Activated CD4-positive, CD25-positive, alpha-beta regulatory T cell treated with anti-CD3 and anti-CD28 coated beads, Interleukin-2, amount 50 U/mL, for 16 hours (primary cell): ENCODE data around the gene EPHB2.

Experiments used
- DNase-seq: peaks from one replicate; pipeline ENCODE4 v3.0.0-alpha.2; 2020; ENCODE audit warnings: low read depth, low spot score

Gene EPHB2

DNA sequence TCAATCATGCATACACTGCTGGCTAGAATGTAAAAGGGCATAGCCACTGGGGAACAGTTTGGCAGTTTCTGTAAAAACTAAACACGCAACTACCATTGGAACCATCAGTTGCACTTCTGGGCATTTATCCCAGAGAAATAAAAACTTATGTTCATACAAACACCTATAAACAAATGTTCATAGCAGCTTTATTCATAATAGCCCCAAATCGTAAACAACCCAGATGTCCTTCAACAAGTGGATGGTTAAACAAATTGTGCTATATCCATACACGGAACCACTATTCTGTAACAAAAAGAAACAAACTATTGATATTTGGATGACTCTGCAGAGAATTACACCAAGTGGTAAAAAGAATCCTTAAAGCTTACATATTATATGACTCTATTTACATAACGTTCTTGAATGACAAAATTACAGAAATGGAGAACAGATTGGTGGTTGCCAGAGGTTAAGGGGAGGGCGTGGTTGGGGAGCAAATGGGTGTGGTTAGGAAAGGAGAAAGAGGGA lies 239.2 kb downstream of the EPHB2 start:
- no peak for DNase-seq

DNA sequence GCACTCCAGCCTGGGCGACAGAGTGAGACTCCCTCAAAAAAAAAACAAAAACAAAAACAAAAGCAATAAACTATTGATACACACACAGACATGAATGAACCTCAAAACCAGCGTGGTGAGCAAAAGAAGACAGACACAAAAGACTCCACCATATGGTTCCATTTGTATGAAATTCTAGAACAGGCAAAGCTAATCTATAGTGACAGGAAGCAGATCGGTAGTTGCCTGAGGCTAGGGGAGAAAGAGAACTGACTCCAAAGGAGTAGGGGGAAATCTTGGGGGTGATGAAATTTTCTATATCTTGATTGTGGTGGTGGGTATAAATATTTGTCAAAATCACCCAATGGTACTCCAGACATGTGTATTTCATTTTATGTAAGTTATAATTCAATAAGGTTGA lies 241.2 kb downstream of the EPHB2 start:
- DNase-seq, result no peak

- no peak for DNase-seq
Measured at GRCh38 chr1:22952694-22953056, 242.0 kb downstream of the EPHB2 start.

- no peak for DNase-seq
Measured at GRCh38 chr1:22953057-22953739, 242.6 kb downstream of the EPHB2 start.

GRCh38 chr1:22953740-22954141 lies 243.1 kb downstream of the EPHB2 start:
- no peak for DNase-seq

DNA sequence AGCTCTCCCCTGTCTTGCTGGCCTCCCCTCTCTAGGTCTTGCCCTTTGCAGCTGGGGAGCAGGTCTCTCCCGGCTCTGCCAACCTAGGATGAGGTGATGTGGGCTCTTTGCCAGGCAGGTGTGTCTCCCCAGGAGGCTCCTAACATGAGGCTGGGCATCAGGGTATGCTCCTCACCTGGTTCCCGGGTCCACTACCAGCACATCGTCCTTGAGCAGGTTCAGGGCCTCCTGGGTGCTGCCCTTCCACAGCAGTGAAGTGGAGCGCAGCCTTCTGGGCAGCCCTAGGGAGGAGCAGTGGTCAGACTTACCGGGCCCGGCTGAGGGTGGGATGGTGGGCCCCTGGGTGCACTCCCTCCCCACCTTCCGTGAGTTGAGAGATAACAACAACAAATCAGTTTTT lies 244.5 kb downstream of the EPHB2 start:
- no peak for DNase-seq

GRCh38 chr1:22957066-22957465 lies 246.4 kb downstream of the EPHB2 start:
- no peak for DNase-seq

GRCh38 chr1:22958556-22958955 lies 247.9 kb downstream of the EPHB2 start:
- DNase-seq, result no peak

DNA sequence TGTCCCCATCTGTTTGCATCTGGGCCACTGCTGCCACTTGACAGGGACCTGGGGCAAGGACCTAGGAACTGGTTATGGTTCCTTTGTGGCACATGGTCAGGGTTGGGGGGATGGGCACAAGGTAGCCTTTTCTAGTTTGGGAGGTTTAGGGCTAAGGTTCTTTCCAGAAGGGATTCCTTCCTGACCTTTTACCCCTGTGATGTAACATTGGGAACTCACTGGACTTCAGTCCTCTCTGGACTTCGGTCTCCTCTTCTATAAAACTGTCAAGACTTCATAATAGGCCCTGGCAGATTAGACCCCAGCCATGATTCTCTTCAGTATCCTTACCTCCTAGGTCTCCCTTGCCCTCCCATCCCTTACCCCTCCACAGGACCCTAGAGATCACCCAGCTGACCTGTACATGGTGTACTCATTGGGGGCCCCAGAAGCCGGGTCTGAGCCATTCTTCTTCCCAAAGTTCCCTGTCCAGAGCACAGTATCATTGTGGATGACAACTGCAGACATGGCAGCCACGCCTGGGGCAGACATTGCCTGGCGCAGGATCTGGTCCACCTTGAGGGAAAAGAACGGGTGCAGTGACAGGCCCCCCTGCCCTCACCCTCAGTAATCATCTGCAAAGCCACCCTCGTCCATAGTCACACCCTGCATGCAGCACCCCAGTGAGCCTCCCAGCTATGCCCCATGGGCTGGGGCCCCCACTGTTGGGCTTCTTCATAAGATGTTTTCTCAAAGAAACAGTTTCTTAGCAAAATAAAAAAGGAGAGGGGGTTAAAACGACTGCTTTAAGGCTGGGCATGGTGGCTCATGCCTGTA lies 249.1 kb downstream of the EPHB2 start:
- no peak for DNase-seq

- no peak for DNase-seq
Measured at GRCh38 chr1:22962558-22962957, 251.9 kb downstream of the EPHB2 start.

DNA sequence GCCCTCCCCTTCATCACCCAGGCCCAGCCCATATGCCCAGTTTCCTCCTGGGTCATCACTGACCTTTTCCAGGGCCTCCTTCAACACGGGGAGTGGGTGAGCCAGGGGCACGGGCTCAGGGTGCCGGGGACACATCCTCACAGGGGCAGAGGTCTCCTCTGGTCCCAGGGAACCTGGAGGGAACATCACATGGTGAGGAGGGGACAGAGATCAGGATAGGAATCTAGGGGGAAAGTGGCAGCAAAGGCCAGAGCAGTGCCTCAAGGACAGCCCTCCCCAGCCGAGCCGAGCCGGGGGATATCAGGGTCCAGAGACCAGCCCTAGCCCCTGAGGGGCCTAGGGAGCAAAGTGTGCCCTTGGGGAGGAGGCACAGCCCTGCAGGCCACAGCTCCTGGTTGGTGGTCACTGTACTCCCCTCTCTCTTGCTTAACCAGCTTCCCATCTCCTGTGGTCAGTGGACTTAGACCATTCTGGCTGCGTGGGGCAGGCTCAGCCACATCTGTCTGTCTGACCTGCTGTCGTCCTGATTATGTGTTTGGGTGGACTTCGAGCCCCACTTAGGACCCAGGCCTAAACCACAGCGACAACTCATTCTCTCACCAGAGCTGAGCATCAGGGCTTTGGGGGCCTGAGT lies 252.5 kb downstream of the EPHB2 start:
- no peak for DNase-seq

- no peak for DNase-seq
Measured at GRCh38 chr1:22966309-22966708, 255.7 kb downstream of the EPHB2 start.

GRCh38 chr1:22967833-22968232 lies 257.2 kb downstream of the EPHB2 start:
- DNase-seq, result no peak

- DNase-seq, result no peak
Measured at GRCh38 chr1:22969304-22969709, 258.7 kb downstream of the EPHB2 start.

- no peak for DNase-seq
Measured at GRCh38 chr1:22970096-22970495, 259.5 kb downstream of the EPHB2 start.
